HG03571 (cell line): Measurements from ENCODE around the gene ZMYM3.

ENCODE experiments used
- ATAC-seq: cut with Tn5 transposase; IDR thresholded peaks from one replicate; pipeline ENCODE4 v1.9.1; 2021; ENCODE audit not compliant: unreplicated experiment

Gene ZMYM3

GRCh38 chrX:71253253-71254091 is 468 bp downstream of the ZMYM3 start:
- no peak for ATAC-seq

GRCh38 chrX:71252221-71252620 is 1.7 kb downstream of the ZMYM3 start:
- ATAC-seq = no peak

GRCh38 chrX:71251466-71251973 is 2.4 kb downstream of the ZMYM3 start:
- no peak for ATAC-seq

GRCh38 chrX:71250841-71251240 is 3.1 kb downstream of the ZMYM3 start:
- no peak for ATAC-seq

GRCh38 chrX:71245159-71245558 is 8.8 kb downstream of the ZMYM3 start:
- ATAC-seq = no peak

GRCh38 chrX:71244359-71245128 is 9.4 kb downstream of the ZMYM3 start:
- ATAC-seq = no peak

- no peak for ATAC-seq
Measured at GRCh38 chrX:71241301-71241700, 12.6 kb downstream of the ZMYM3 start.

GRCh38 chrX:71239781-71240180 is 14.2 kb downstream of the ZMYM3 start:
- ATAC-seq = no peak

GRCh38 chrX:71236836-71237235 is 17.1 kb downstream of the ZMYM3 start:
- no peak for ATAC-seq

GRCh38 chrX:71235482-71235881 is 18.5 kb downstream of the ZMYM3 start:
- no peak for ATAC-seq

- no peak for ATAC-seq
Measured at GRCh38 chrX:71228063-71228642, 25.8 kb downstream of the ZMYM3 start.

GRCh38 chrX:71227370-71228062 is 26.4 kb downstream of the ZMYM3 start:
- ATAC-seq = no peak

GRCh38 chrX:71225676-71226075 is 28.3 kb downstream of the ZMYM3 start:
- no peak for ATAC-seq

- ATAC-seq = no peak
Measured at GRCh38 chrX:71225009-71225408, 28.9 kb downstream of the ZMYM3 start.

- no peak for ATAC-seq
Measured at GRCh38 chrX:71224098-71224708, 29.7 kb downstream of the ZMYM3 start.

- ATAC-seq = no peak
Measured at GRCh38 chrX:71222929-71223328, 31.0 kb downstream of the ZMYM3 start, which contains the start of gene GJB1. Gene GJB1 (plus strand): TSS chrX:71223224. CDS start chrX:71223708, 484 bp downstream.

GRCh38 chrX:71221145-71221544 is 32.8 kb downstream of the ZMYM3 start:
- ATAC-seq = no peak

GRCh38 chrX:71217298-71217697 is 36.6 kb downstream of the ZMYM3 start:
- ATAC-seq = no peak

GRCh38 chrX:71216485-71216884 is 37.5 kb downstream of the ZMYM3 start:
- ATAC-seq = no peak

- no peak for ATAC-seq
Measured at GRCh38 chrX:71215338-71215912, 38.5 kb downstream of the ZMYM3 start.
